OCI-LY1 (cell line): ENCODE measurements around the gene SMU1.

Source experiments
- EZH2 ChIP-seq: fragments of 200-600 bp; sonication (generic), shearing (Covaris generic); IDR thresholded peaks from 2 replicates; pipeline ENCODE4 v1.8.0; 2017; ENCODE audit warnings: borderline replicate concordance, mixed run types, mild to moderate bottlenecking, antibody characterized with exemption, low read length, moderate library complexity, mixed read lengths
- TF ChIP-seq, protein P1 (sequence below): fragments of 200-600 bp; sonication (generic), shearing (Covaris generic); IDR thresholded peaks from 2 replicates; pipeline ENCODE4 v1.5.1; 2017; ENCODE audit warnings: mild to moderate bottlenecking, antibody characterized with exemption, low read length, moderate library complexity, mixed read lengths

DNA sequence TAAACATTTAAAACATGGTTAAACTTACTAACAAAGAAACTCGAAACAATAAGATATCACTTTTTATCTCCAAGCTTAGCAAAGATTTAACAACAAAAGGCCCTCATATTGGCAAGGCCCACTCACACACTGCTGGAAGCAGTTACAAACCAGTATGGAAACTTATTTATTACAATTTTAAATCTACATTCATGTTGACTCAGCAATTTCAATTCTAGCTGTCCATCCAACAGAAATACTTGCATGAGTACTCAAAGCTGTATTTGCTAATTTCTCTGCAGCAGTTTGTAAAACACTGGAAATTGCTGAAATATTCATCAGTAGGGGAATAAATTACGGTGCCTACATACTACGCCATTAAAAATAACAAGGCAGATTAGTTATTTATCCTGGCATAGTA is 54.2 kb downstream of the SMU1 start:
- TF ChIP-seq, protein P1, sequence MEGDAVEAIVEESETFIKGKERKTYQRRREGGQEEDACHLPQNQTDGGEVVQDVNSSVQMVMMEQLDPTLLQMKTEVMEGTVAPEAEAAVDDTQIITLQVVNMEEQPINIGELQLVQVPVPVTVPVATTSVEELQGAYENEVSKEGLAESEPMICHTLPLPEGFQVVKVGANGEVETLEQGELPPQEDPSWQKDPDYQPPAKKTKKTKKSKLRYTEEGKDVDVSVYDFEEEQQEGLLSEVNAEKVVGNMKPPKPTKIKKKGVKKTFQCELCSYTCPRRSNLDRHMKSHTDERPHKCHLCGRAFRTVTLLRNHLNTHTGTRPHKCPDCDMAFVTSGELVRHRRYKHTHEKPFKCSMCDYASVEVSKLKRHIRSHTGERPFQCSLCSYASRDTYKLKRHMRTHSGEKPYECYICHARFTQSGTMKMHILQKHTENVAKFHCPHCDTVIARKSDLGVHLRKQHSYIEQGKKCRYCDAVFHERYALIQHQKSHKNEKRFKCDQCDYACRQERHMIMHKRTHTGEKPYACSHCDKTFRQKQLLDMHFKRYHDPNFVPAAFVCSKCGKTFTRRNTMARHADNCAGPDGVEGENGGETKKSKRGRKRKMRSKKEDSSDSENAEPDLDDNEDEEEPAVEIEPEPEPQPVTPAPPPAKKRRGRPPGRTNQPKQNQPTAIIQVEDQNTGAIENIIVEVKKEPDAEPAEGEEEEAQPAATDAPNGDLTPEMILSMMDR, result no peak
- TF ChIP-seq EZH2, result no peak
